AG04450 (cell line): ENCODE measurements around the gene KCND2. TPM values are rescaled to one million over a fixed set of nuclear protein-coding genes. Genes with fewer than 3 reads are reported as not detected.

Source experiments
- CTCF ChIA-PET: fragments of 300-600, 350-600 bp; formaldehyde crosslinking; extraction: SDS; loops from one replicate; lab custom pipeline; 2022; ENCODE audit warnings: antibody characterized with exemption, inconsistent platforms; lab: Charles Lee
- POLR2A ChIA-PET: fragments of 350-600 bp; formaldehyde crosslinking; extraction: SDS; loops from one replicate; lab custom pipeline; 2021; ENCODE audit warnings: antibody characterized with exemption, inconsistent platforms; lab: Yijun Ruan, JAX
- DNase-seq: peaks from one replicate; pipeline ENCODE4 v3.0.0-alpha.2; 2011; ENCODE audit warnings: low read depth, low spot score
- H3K27ac ChIP-seq: one replicate; pipeline ENCODE4 v1.5.1; 2012; ENCODE audit warnings: low read depth, low read length, control low read depth
- H3K27me3 ChIP-seq: one replicate; pipeline ENCODE4 v1.6.0; 2012; ENCODE audit warnings: low read length; ENCODE audit not compliant: control insufficient read depth, insufficient read depth
- H3K4me3 ChIP-seq: 2 replicates; pipeline ENCODE4 v1.5.1; 2011; ENCODE audit warnings: mild to moderate bottlenecking, low read depth, low read length, control low read depth
- H3K9me3 ChIP-seq: 2 replicates; pipeline ENCODE4 v1.5.1; 2012; ENCODE audit warnings: low read length; ENCODE audit not compliant: control insufficient read depth, insufficient read depth
- polyA plus RNA-seq: library from polyadenylated mRNA; depleted of rRNA; stranded (reverse); fragments of >200 nt; gene quantifications from 2 replicates; pipeline ENCODE4 v1.2.3, GENCODE V29; 2011
- TF ChIP-seq, protein P1 (sequence below): IDR thresholded peaks from 2 replicates; pipeline ENCODE4 v1.5.1; 2011; ENCODE audit warnings: low read depth, low read length, control low read depth, inconsistent platforms

KCND2 gene
- polyA plus RNA-seq, 1 experiment: 0.12 TPM

GRCh38 chr7:120529736-120530135, 256.8 kb downstream of the KCND2 start:
- Histone ChIP-seq H3K9me3 (no peaks in the 10 kb centered on the region), H3K4me3 (no peak overlapping the region), H3K27me3 (no peaks in the 10 kb centered on the region), H3K27ac (no peak overlapping the region)
- POLR2A ChIA-PET: no interaction called here
- TF ChIP-seq, protein P1, sequence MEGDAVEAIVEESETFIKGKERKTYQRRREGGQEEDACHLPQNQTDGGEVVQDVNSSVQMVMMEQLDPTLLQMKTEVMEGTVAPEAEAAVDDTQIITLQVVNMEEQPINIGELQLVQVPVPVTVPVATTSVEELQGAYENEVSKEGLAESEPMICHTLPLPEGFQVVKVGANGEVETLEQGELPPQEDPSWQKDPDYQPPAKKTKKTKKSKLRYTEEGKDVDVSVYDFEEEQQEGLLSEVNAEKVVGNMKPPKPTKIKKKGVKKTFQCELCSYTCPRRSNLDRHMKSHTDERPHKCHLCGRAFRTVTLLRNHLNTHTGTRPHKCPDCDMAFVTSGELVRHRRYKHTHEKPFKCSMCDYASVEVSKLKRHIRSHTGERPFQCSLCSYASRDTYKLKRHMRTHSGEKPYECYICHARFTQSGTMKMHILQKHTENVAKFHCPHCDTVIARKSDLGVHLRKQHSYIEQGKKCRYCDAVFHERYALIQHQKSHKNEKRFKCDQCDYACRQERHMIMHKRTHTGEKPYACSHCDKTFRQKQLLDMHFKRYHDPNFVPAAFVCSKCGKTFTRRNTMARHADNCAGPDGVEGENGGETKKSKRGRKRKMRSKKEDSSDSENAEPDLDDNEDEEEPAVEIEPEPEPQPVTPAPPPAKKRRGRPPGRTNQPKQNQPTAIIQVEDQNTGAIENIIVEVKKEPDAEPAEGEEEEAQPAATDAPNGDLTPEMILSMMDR: no peak
- CTCF ChIA-PET: no interaction called here
- no peak for DNase-seq

DNA sequence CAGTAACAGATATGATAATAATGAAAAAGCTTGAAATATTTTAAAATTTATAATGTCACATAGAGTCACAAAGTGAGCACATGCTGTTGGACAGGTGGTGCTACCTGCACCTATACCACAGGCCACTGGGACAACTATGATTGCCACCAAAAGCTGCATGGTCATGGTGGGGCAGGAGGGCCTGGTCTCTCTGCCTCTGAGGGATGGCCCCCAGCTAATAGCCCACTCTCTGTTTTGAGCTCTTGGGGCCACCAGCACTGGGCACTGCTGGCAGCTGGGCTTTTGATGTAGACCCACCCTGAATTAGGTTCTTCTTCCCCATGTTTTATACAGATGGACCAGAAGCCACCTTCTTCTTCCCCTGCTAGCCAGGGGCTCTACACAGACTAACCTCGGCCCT, 265.4 kb downstream of the KCND2 start:
- no peak for DNase-seq
- Histone ChIP-seq H3K9me3 (no peaks in the 10 kb centered on the region), H3K4me3 (no peak overlapping the region), H3K27me3 (no peaks in the 10 kb centered on the region), H3K27ac (no peak overlapping the region)
- TF ChIP-seq, protein P1: no peak
- POLR2A ChIA-PET: no interaction called here
- CTCF ChIA-PET: interaction anchor here (1.1 kb wide), 1 partner anchor 19 kb away, joined by 3 read pairs; no protein-coding TSS in a partner anchor

- no peaks in the 10 kb centered on the region for H3K9me3 ChIP-seq
- no peak for DNase-seq
- H3K4me3 ChIP-seq: no peak overlapping the region
- H3K27ac ChIP-seq: no peak overlapping the region
- POLR2A ChIA-PET: no interaction called here
- TF ChIP-seq, protein P1: no peak
- H3K27me3 ChIP-seq: no peaks in the 10 kb centered on the region
- CTCF ChIA-PET: interaction anchor here (2.2 kb wide), 1 partner anchor 15 kb away, joined by 8 read pairs; no protein-coding TSS in a partner anchor
Measured at GRCh38 chr7:120539321-120539720, 266.3 kb downstream of the KCND2 start.

GRCh38 chr7:120547605-120548004, 274.6 kb downstream of the KCND2 start:
- Histone ChIP-seq H3K9me3 (no peaks in the 10 kb centered on the region), H3K4me3 (no peak overlapping the region), H3K27me3 (no peaks in the 10 kb centered on the region), H3K27ac (no peak overlapping the region)
- CTCF ChIA-PET: no interaction called here
- no peak for DNase-seq
- TF ChIP-seq, protein P1: no peak
- POLR2A ChIA-PET: no interaction called here

DNA sequence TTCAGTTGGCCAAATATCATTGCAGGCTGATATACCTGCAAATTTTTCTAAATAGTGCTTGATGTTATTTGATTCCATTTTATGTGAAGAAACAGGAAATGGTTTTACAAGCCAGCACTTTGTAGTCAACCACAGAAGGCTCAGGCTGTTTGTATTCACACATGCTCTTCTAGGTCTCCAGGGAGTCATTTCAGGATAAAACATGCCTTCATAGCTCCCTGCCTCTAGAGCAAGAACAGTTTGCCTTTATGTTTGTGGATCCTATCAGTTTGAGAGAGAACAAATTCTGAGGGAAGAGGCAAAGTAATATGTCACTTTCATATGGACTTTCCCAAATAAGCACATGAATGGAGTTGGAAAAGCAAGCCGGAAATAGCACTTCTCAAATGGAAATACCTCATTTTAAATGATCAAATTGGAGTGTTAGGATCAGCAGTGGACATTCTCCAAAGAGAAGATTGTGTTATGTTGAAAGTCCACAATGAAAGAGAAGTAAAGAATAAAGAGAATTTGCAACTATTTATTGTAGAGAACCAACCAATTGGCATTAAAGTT, 277.6 kb downstream of the KCND2 start:
- no peak for DNase-seq
- TF ChIP-seq, protein P1: no peak
- CTCF ChIA-PET: no interaction called here

More for the DNA sequence above, 277.6 kb downstream of the KCND2 start:
- no peaks in the 10 kb centered on the region for H3K27me3 ChIP-seq
- POLR2A ChIA-PET: no interaction called here
- no peaks in the 10 kb centered on the region for H3K9me3 ChIP-seq
- H3K4me3 ChIP-seq: no peak overlapping the region
- no peak overlapping the region for H3K27ac ChIP-seq
